Smooth muscle cell (in vitro differentiated cells): ENCODE measurements around the gene CORO2B. TPM values are rescaled to one million over a fixed set of nuclear protein-coding genes. Genes with fewer than 3 reads are reported as not detected.

Experiments used
- DNase-seq: peaks from one replicate; lab custom pipeline; 2025; ENCODE audit not compliant: unreplicated experiment; lab: John Stamatoyannopoulos, UW
- H2AFZ ChIP-seq: fragments of 200-600 bp; sonication (generic); 2 replicates; pipeline ENCODE4 v1.6.0; 2016; ENCODE audit warnings: antibody characterized with exemption, low read depth, mild to moderate bottlenecking
- H3F3A ChIP-seq: fragments of 200-600 bp; sonication (generic); 2 replicates; pipeline ENCODE4 v1.6.0; 2017; ENCODE audit warnings: antibody characterized with exemption, low read depth
- H3K27ac ChIP-seq: fragments of 200-600 bp; sonication (generic); 2 replicates; pipeline ENCODE4 v1.5.1; 2016; ENCODE audit warnings: low read depth, mild to moderate bottlenecking
- H3K27me3 ChIP-seq: fragments of 200-600 bp; sonication (generic); 2 replicates; pipeline ENCODE4 v1.6.1; 2016; ENCODE audit warnings: low read depth, mild to moderate bottlenecking
- H3K36me3 ChIP-seq: fragments of 200-600 bp; sonication (generic); 2 replicates; pipeline ENCODE4 v1.5.1; 2016; ENCODE audit warnings: low read depth
- H3K4me1 ChIP-seq: fragments of 200-600 bp; sonication (generic); 2 replicates; pipeline ENCODE4 v1.5.1; 2016; ENCODE audit warnings: low read depth
- H3K4me2 ChIP-seq: fragments of 200-600 bp; sonication (generic); 2 replicates; pipeline ENCODE4 v1.6.0; 2016; ENCODE audit warnings: mild to moderate bottlenecking
- H3K4me3 ChIP-seq: fragments of 200-600 bp; sonication (generic); 2 replicates; pipeline ENCODE4 v1.5.1; 2016; ENCODE audit warnings: mild to moderate bottlenecking
- H3K79me2 ChIP-seq: fragments of 200-600 bp; sonication (generic); 2 replicates; pipeline ENCODE4 v1.6.0; 2016; ENCODE audit warnings: low read depth, mild to moderate bottlenecking
- H3K9ac ChIP-seq: fragments of 200-600 bp; sonication (generic); 2 replicates; pipeline ENCODE4 v1.6.0; 2016; ENCODE audit warnings: low read depth
- H3K9me3 ChIP-seq: fragments of 200-600 bp; sonication (generic); replicated peaks from 2 replicates; pipeline ENCODE4 v1.5.1; 2016; ENCODE audit warnings: low read depth
- H4K20me1 ChIP-seq: fragments of 200-600 bp; sonication (generic); 2 replicates; pipeline ENCODE4 v1.6.0; 2016; ENCODE audit warnings: low read depth
- WGBS: methylation state at CpG from one replicate; pipeline ENCODE4 v1.1.7; 2016; ENCODE audit warnings: low lambda C conversion rate; 5-methylcytosine and 5-hydroxymethylcytosine counted together
- polyA plus RNA-seq: library from polyadenylated mRNA; unstranded; fragments of >200 nt; fragmentation: Nextera tagmentation; extraction: Ambion mirVana; gene quantifications from 2 replicates; pipeline ENCODE4 v1.2.1, GENCODE V29; 2016
- total RNA-seq: library from RNA; depleted of rRNA; stranded (reverse); fragments of >200 nt; gene quantifications from 2 replicates; pipeline ENCODE4 v1.2.3, GENCODE V29; 2014
- TF ChIP-seq, protein P1 (sequence below): fragments of 200-600 bp; sonication (generic); IDR thresholded peaks from 2 replicates; pipeline ENCODE4 v1.5.1; 2017; ENCODE audit warnings: borderline replicate concordance, mild to moderate bottlenecking, antibody characterized with exemption; ENCODE audit not compliant: insufficient read depth, poor library complexity, severe bottlenecking

The CORO2B gene
- total and polyA plus RNA-seq, 2 experiments from 2014 or later, result 0.47 to 0.49 TPM

DNA sequence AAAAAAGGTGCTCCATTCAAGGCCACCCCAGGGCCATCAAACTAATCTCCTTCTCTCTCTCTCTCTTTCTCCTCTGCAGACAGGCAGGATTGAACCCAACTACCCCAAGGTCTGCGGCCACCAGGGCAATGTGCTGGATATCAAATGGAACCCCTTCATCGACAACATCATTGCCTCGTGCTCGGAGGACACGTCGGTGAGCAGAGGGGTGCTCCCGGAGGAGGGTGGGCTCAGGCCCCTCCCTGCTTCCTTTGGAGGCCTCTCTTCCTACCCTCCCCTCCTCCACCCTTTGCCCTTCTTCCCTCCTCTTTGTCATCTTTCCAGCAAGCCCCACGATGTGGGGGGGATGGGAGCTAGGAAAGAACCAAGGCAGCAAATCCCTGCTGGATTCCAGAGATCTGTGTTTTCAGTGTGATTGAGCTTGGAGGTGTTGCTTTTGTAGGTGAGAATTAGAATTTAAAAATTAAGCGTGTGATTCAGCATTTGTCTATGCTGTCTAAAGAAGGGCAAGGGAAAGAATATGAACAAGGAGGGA is 116.3 kb downstream of the CORO2B start:
- H3K4me2 ChIP-seq, result no peak overlapping the region
- 73% methylated on average over 9 of the region's 9 CpGs for WGBS
- no peaks in the 10 kb centered on the region for H3K36me3 ChIP-seq
- no peak overlapping the region for H3K4me3 ChIP-seq
- H3K27me3 ChIP-seq, result no peaks in the 10 kb centered on the region
- no peak overlapping the region for H2AFZ ChIP-seq
- no peaks in the 10 kb centered on the region for H4K20me1 ChIP-seq
- H3K9ac ChIP-seq, result no peak overlapping the region
- no peak overlapping the region for H3K27ac ChIP-seq
- no peak for DNase-seq
- H3F3A ChIP-seq, result no peaks in the 10 kb centered on the region
- no peaks in the 10 kb centered on the region for H3K9me3 ChIP-seq
- peaks cover 5% of the 10 kb centered on the region for H3K4me1 ChIP-seq
- H3K79me2 ChIP-seq, result no peaks in the 10 kb centered on the region
- TF ChIP-seq, protein P1, sequence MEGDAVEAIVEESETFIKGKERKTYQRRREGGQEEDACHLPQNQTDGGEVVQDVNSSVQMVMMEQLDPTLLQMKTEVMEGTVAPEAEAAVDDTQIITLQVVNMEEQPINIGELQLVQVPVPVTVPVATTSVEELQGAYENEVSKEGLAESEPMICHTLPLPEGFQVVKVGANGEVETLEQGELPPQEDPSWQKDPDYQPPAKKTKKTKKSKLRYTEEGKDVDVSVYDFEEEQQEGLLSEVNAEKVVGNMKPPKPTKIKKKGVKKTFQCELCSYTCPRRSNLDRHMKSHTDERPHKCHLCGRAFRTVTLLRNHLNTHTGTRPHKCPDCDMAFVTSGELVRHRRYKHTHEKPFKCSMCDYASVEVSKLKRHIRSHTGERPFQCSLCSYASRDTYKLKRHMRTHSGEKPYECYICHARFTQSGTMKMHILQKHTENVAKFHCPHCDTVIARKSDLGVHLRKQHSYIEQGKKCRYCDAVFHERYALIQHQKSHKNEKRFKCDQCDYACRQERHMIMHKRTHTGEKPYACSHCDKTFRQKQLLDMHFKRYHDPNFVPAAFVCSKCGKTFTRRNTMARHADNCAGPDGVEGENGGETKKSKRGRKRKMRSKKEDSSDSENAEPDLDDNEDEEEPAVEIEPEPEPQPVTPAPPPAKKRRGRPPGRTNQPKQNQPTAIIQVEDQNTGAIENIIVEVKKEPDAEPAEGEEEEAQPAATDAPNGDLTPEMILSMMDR, result no peak

DNA sequence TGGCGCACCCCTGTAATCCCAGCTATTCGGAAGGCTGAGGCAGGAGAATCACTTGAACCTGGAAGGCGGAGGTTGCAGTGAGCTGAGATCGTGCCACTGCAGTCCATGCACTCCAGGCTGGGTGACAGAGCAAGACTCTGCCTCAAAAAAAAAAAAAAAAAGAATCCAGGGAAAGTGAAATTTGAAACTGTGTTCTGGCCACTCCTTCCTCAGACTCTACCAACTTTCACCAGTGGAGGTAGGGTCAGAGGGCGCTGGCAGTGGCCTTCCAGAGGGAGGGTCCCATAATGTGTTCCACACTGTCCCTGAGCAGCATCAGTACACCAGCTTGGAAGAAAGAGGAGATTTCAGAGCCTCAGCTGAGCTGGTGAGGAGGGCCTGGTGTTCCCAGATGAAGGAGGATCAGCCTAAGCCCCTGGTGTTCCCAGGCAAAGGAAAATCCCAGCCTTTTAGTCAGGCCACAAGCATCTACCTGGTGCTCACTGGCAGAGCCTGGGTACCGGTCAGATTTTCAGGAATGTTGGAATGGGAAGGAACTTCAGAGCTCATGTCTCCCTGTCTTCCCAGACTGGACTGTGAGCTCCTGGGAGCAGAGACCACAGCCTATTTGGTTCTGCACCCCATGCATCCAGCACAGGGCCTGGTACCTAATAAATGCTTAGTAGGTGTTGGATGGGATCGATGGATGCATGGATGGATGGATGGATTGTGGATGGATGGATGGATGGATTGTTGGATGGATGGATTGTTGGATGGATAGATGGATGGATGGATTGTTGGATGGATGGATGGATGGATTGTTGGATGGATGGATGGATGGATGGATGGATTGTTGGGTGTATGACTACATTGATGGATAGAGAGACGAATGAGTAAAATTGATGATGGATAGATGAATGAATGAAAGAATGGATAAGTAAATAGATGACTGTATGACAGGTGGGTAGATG is 117.9 kb downstream of the CORO2B start:
- no peak for DNase-seq
- 94% methylated on average over 8 of the region's 8 CpGs for WGBS
- no peaks in the 10 kb centered on the region for H3K27me3 ChIP-seq
- no peaks in the 10 kb centered on the region for H3K36me3 ChIP-seq
- H4K20me1 ChIP-seq, result no peaks in the 10 kb centered on the region
- peaks cover 15% of the 10 kb centered on the region for H3K4me1 ChIP-seq
- no peak overlapping the region for H3K4me3 ChIP-seq
- no peaks in the 10 kb centered on the region for H3K79me2 ChIP-seq
- H3K9ac ChIP-seq, result no peak overlapping the region
- TF ChIP-seq, protein P1, result no peak
- H3K4me2 ChIP-seq, result no peak overlapping the region
- no peaks in the 10 kb centered on the region for H3K9me3 ChIP-seq
- no peak overlapping the region for H3K27ac ChIP-seq
- H3F3A ChIP-seq, result no peaks in the 10 kb centered on the region
- H2AFZ ChIP-seq, result no peak overlapping the region

DNA sequence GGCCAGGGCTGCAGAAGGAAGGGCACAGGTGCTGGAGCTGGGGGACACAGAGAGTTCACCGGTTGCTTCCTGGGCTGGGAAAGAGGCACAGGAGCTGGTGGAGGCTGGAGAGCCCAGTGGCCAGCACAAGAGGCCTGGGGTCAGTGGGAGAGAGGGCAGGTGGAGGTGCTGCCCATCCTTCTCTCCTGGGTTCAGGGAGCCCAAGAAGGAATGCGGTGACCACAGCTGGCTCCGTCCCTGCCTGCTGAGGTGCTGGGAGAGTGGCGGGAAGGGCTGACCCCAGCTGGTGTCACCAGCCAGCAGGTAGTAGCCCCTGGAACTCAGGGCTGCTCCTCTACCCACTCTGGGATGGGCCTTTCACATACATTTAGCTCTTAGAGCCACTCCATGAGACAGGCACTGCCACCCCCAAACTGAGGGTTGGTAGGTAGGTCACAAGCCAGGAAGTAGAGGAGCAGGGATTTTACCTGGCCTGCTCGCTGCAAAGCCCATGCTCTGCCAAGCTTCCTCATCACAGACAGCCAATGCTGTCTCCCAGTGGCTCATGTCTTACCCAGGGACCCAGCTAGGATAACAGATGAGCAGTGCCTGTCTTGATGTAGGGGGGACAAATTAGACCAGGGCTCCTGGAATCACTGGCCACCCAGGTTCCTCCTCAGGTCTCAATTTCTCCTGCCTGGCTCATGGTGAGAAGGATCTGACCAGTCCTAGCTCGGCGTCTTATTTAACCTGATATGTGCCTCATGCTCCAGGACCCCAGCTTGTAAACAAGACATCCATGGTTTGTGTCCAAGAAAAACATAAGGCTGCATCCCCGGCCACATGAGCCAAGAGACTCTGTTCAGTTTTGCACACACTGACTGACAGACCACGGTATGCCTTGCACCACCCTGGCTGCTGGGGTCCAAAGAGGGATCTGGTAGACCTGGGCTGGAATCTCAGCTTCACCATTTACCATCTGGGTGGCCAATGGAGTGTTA is 119.2 kb downstream of the CORO2B start:
- Histone ChIP-seq H3K9me3 (no peaks in the 10 kb centered on the region), H3K4me2 (no peak overlapping the region), H3K79me2 (no peaks in the 10 kb centered on the region), H3K4me3 (no peak overlapping the region), H3F3A (no peaks in the 10 kb centered on the region), H3K9ac (no peak overlapping the region), H3K27ac (no peak overlapping the region), H2AFZ (no peak overlapping the region), H3K36me3 (no peaks in the 10 kb centered on the region), H4K20me1 (no peaks in the 10 kb centered on the region), H3K27me3 (no peaks in the 10 kb centered on the region), H3K4me1 (peaks cover 15% of the 10 kb centered on the region)
- TF ChIP-seq, protein P1, result no peak
- WGBS, result 85% methylated on average over 9 of the region's 9 CpGs
- no peak for DNase-seq
